Measurements from ENCODE around the gene ENOPH1.

GRCh38 chr4:82496349-82496748 lies 66.0 kb downstream of the ENOPH1 start:
- TF ChIP-seq, protein P1, sequence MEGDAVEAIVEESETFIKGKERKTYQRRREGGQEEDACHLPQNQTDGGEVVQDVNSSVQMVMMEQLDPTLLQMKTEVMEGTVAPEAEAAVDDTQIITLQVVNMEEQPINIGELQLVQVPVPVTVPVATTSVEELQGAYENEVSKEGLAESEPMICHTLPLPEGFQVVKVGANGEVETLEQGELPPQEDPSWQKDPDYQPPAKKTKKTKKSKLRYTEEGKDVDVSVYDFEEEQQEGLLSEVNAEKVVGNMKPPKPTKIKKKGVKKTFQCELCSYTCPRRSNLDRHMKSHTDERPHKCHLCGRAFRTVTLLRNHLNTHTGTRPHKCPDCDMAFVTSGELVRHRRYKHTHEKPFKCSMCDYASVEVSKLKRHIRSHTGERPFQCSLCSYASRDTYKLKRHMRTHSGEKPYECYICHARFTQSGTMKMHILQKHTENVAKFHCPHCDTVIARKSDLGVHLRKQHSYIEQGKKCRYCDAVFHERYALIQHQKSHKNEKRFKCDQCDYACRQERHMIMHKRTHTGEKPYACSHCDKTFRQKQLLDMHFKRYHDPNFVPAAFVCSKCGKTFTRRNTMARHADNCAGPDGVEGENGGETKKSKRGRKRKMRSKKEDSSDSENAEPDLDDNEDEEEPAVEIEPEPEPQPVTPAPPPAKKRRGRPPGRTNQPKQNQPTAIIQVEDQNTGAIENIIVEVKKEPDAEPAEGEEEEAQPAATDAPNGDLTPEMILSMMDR (conservative IDR thresholded peaks at IDR 0.05 in 1 of 2, IDR thresholded peaks at IDR 0.05 in 1 of 2; ENCODE audit: extremely low read depth in 1 of 2, insufficient read depth in 1 of 2, low read depth in 1 of 2, low read length in 2 of 2): no peak
- no peak for TF ChIP-seq EZH2 (IDR thresholded peaks at IDR 0.05; ENCODE audit: borderline replicate concordance, low read length)
